GM18517 (cell line): ENCODE measurements around the gene SCFD2.

Experiments
- ATAC-seq: cut with Tn5 transposase; IDR thresholded peaks from one replicate; pipeline ENCODE4 v1.9.1; 2021; ENCODE audit warnings: mild to moderate bottlenecking, moderate library complexity; ENCODE audit not compliant: unreplicated experiment

Gene SCFD2

GRCh38 chr4:52966781-52967180 is 399.1 kb downstream of the SCFD2 start:
- ATAC-seq, result no peak

DNA sequence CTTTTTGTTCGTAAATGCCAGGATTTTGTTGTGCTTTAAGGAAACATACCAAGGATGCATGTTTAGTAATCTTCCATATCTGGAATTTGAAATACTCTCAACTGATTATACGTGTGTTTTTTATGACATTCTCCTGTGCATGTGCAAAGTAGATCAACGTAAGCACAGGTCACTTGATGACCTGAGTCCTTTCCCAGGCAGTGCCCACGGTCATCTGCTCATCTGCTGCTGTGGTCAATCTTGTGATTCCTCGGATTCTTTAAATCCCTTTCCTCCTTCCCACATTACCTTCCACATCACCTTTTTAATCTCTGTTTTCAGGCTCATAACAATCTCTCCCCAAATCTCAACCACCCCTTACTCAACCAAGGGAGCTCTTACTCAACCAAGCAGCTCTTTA is 399.7 kb downstream of the SCFD2 start:
- no peak for ATAC-seq

DNA sequence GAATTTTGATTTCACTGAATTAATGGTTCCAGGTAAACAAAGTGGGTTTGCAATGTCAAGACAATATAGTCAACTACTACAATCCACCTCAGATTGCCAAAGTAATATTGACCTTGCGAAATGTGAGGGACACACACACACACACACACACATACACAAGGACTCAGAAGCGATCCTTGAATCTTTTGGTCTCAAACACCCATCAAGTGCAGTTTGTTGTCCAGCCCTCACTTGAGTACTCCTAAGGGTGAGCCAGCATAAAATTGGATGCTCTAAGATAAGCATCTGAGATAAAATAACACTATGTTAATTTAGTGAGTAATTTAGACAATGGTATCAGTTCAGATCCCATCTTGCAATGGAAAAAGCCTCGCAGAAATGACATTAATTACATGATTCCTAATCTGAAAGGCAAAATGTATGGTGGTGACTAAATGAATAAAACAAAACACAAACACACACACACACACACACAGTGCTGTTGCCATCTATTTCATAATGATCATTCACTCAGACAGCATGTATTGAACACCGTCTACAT is 401.2 kb downstream of the SCFD2 start:
- no peak for ATAC-seq

GRCh38 chr4:52964011-52964410 is 401.9 kb downstream of the SCFD2 start:
- no peak for ATAC-seq

GRCh38 chr4:52962721-52963120 is 403.1 kb downstream of the SCFD2 start:
- ATAC-seq, result no peak

- no peak for ATAC-seq
Observed at GRCh38 chr4:52961666-52962412, 404.0 kb downstream of the SCFD2 start.

- no peak for ATAC-seq
Observed at GRCh38 chr4:52959541-52959940, 406.3 kb downstream of the SCFD2 start.

- ATAC-seq, result no peak
Observed at GRCh38 chr4:52957835-52958631, 407.8 kb downstream of the SCFD2 start.

- no peak for ATAC-seq
Observed at GRCh38 chr4:52957220-52957686, 408.6 kb downstream of the SCFD2 start.

GRCh38 chr4:52956691-52957090 is 409.2 kb downstream of the SCFD2 start:
- ATAC-seq, result no peak

DNA sequence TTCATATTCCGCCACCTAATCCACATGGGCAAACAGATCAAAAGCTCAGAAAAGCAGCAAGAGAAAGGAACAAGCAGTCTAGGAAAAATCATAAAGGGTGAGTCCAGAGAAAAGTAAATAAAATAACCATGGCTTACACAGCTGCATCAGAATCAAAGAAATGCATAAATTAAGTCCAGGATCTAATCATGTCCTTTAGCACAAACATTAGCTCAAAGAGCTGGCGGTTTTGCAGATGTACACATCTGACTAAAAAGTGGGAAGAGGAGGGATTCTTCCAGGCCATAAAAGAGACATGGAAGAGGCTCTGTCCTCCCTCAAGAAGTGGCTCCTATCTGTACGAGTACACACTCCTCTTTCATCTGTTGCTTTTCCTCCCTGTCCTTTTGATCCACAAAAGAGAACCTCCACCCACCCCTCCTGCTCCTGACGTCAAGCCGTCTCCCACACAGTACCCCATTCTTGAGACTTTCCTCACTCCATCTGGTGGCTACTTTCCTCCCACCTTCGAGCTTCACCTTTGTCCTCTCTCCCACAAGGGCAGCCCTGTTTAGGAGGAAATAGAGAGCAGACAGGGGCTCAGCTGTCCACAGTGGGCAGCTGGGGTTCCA is 411.2 kb downstream of the SCFD2 start:
- no peak for ATAC-seq

DNA sequence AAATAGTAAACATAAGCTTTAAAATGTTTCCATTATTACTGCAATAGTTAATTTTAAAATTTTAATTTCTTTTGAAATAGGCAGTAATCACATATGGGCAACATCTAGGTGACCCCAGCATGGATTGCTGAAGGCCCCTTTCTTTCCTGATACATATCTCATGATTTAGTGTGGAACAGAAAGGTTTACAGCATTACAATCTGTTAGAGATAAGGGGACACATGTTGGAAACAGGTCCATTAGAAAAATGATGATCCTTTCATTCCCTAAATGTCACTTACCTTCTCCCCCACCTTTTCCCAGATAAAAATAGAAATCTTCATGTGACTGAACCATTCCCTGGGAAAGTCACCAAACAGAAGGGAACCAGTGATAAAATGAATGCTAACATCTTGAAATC is 413.3 kb downstream of the SCFD2 start:
- no peak for ATAC-seq

GRCh38 chr4:52951016-52951415 is 414.8 kb downstream of the SCFD2 start:
- no peak for ATAC-seq

GRCh38 chr4:52950226-52950625 is 415.6 kb downstream of the SCFD2 start:
- no peak for ATAC-seq

- no peak for ATAC-seq
Observed at GRCh38 chr4:52949336-52949735, 416.5 kb downstream of the SCFD2 start.

DNA sequence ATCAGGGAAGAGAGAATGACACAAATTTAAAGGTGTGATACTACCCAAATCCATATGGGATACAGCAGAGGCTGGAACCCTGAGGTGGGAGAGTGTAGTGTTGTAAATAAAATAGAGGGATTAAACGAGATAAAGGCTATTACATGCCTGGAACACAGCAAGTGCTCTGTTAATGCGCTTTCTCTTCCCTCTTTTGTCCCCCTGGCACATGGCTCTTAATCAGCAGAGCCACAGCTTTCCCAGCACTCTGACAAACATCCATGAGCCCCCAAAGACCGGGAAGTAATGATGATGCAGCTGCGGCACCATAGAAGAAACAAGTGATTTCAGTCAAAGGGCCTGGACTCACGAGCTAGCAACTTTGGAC is 417.8 kb downstream of the SCFD2 start:
- ATAC-seq, result no peak

DNA sequence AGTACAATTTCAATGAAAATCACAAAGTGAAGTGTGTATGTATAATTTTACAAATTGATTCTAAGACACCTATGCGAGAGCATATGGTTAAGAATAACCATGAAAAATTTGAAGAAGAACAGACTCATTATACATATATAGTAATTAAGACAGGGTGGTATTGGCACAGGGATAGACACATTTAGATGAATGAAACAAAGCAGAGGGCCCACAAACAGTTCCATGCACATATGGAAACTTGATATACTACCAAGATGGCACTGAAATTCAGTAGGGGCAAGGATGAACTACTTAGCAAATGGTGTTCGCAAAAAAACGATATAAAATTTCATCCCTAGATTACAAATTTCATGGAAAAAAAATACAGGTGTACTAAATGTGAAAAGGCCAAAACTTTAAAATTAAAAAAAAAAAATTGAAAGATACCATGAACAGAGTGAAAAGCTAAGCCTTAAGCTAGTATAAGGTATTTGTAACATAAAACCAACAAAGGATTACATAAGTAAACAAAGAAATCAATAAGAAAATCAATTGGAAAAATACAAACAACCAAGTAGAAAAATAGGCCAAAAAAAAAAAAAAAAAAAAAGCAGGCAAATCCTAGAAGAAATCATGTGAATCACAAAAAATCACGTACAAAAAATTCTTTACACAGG is 418.3 kb downstream of the SCFD2 start:
- ATAC-seq, result no peak

- no peak for ATAC-seq
Observed at GRCh38 chr4:52946855-52947254, 419.0 kb downstream of the SCFD2 start.

GRCh38 chr4:52945982-52946381 is 419.9 kb downstream of the SCFD2 start:
- ATAC-seq, result no peak

DNA sequence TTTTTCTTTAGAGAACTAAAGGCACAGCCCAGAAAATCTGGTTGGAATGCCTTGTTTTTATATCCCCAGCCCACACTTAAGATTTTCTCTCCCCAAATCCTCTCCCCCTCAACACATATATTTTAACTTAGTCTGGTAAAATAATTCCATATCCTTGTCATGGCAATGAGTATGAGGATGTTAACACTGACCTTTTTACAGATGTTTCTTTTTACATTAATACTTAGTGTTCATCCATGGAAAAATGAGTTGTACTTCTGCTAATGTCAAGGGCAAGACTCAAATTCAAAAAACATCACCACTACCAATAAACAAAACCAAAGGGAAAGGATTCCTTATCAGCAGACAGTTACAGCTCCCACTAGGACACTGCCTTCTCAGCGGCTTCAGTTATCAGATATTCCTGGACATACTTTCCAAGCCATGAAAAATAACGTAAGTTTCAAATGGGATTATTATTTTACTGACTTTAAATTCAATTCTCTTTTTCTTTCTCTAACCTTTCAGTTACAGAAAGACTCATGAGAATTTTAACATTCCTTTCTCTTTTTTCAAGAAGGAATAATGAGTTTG is 420.4 kb downstream of the SCFD2 start:
- no peak for ATAC-seq

- no peak for ATAC-seq
Observed at GRCh38 chr4:52943677-52944076, 422.2 kb downstream of the SCFD2 start.
